Pancreas (tissue), 10 donors: ENCODE results near the gene ADGRA1. TPM values are rescaled to one million over a fixed set of nuclear protein-coding genes. Genes with fewer than 3 reads are reported as not detected.

ENCODE experiments used
- ATAC-seq, 4 donors: fragments of 200-7000 bp; cut with Tn5 transposase; one replicate each; pipeline versions ENCODE4 v1.8.0 to v1.9.1; 2020; ENCODE audit warnings: mild to moderate bottlenecking in 4 of 4, moderate library complexity in 4 of 4
- DNase-seq, 6 donors: peaks; one replicate each; pipeline ENCODE4 v3.0.0-alpha.2; 2020
- FAIRE-seq: peaks from 2 replicates; lab custom pipeline; 2012; peaks lifted over from hg19 to GRCh38; lab: Jason Lieb, UNC
- H3K27ac ChIP-seq, 4 donors: fragments of 200-600 bp; sonication (generic); 1 replicate in 3 of 4; 2 replicates in 1 of 4; pipeline versions ENCODE4 v1.5.0 to v1.8.0; 2020
- H3K27me3 ChIP-seq, 4 donors: fragments of 200-600 bp; one replicate each; pipeline ENCODE4 v1.8.0; 2021
- H3K36me3 ChIP-seq, 3 donors: fragments of 200-600 bp; sonication (generic) in 1 of 3; one replicate each; pipeline versions ENCODE4 v1.5.0 to v1.8.0; 2020 to 2021
- H3K4me1 ChIP-seq, 3 donors: fragments of 200-600 bp; one replicate each; pipeline ENCODE4 v1.8.0; 2021
- H3K4me3 ChIP-seq, 4 donors: fragments of 200-600 bp; sonication (generic) in 2 of 4; one replicate each; pipeline versions ENCODE4 v1.5.0 to v1.8.0; 2020 to 2021
- H3K9me3 ChIP-seq, 4 donors: fragments of 200-600 bp; one replicate each; pipeline ENCODE4 v1.8.0; 2021
- CTCF ChIP-seq, 4 donors: fragments of 200-600 bp; sonication (generic) in 3 of 4; IDR thresholded peaks; one replicate each; pipeline versions ENCODE4 v1.5.0 to v1.8.0; 2021; ENCODE audit warnings: antibody characterized with exemption in 4 of 4
- WGBS, 2 donors: extraction: QIAGEN DNeasy Blood & Tissue Kit; methylation state at CpG; one replicate each; pipeline ENCODE4 v1.1.7; 2013; 5-methylcytosine and 5-hydroxymethylcytosine counted together
- intact Hi-C, 3 donors: fragments of 100-400 bp; cut with DNase I; formaldehyde crosslinking; loops; one replicate each; pipeline versions ENCODE4 v1.11.1 to v1.14.2; 2022
- polyA plus RNA-seq, 2 donors: library from polyadenylated mRNA; stranded (reverse); fragments of 200-250 nt; gene quantifications; one replicate each; pipeline ENCODE4 v1.2.3, GENCODE V29; 2013
- total RNA-seq, 6 donors: library from RNA; stranded (reverse); fragmentation: NEBNext Ultra II Directional in 4 of 6; extraction: Animal tissue kit (Norgen Biotek cat#: 25700) in 4 of 6; gene quantifications; one replicate each; pipeline versions ENCODE4 v1.2.1 to v1.2.4, GENCODE V29; 2021 to 2023
- donor health status: healthy with polysubstance abuse.
- donor health status: DM: no; HTN: no; CAD: no; lungs with moderate emphysema.
- donor health status: DM: no; HTN: no; CAD: no.
- donor health status: control.
- donor health status: control.
- donor health status: Bipolar disorder and iron deficiency.
- donor health status: DM: yes; HTN: yes; CAD: no.
- donor health status: DM: no; HTN: no; CAD: no.
- donor health status: DM: no; HTN: no; CAD: no.
- donor health status: DM: yes; HTN: yes; CAD: no.

ADGRA1 gene
- total and polyA plus RNA-seq, 8 donors = 0.03 to 0.85 (median 0.12) TPM; not detected in 1

GRCh38 chr10:133088956-133089800 lies 1.5 kb downstream of the ADGRA1 start:
- Histone ChIP-seq H3K27ac (no peak overlapping the region), H3K36me3 (no peaks in the 10 kb centered on the region), H3K4me1 (no peaks in the 10 kb centered on the region), H3K9me3 (no peaks in the 10 kb centered on the region), H3K4me3 (no peak overlapping the region), H3K27me3 (peaks cover 0 to 23% (median 0%) of the 10 kb centered on the region in 4 donors)
- ATAC-seq (no peak), FAIRE-seq (no peak), DNase-seq (no peak)
- intact Hi-C loops = no loop called here
- 35 to 37% methylated on average over 42 to 46 of the region's 46 CpGs for WGBS, 2 donors
- no peak for TF ChIP-seq CTCF (IDR thresholded peaks at IDR 0.05)

GRCh38 chr10:133090101-133090500 lies 2.4 kb downstream of the ADGRA1 start:
- Histone ChIP-seq H3K9me3 (no peaks in the 10 kb centered on the region), H3K27me3 (peaks cover 0 to 23% (median 0%) of the 10 kb centered on the region in 4 donors), H3K36me3 (no peaks in the 10 kb centered on the region), H3K4me1 (no peaks in the 10 kb centered on the region), H3K27ac (no peak overlapping the region), H3K4me3 (no peak overlapping the region)
- intact Hi-C loops = no loop called here
- no peak for TF ChIP-seq CTCF (IDR thresholded peaks at IDR 0.05)
- WGBS, 2 donors = 40 to 61% methylated on average over 13 of the region's 13 CpGs
- ATAC-seq (no peak), FAIRE-seq (no peak), DNase-seq (peak in 1 of 6 donors; percentile 30)

- peaks cover 0 to 20% (median 0%) of the 10 kb centered on the region in 4 donors for H3K27me3 ChIP-seq
- H3K9me3 ChIP-seq = no peaks in the 10 kb centered on the region
- H3K4me1 ChIP-seq = no peaks in the 10 kb centered on the region
- no peak for TF ChIP-seq CTCF (IDR thresholded peaks at IDR 0.05)
- no peak for ATAC-seq
- peak in 1 of 6 donors; percentile 37 for DNase-seq
- no peak overlapping the region for H3K4me3 ChIP-seq
- no peak overlapping the region for H3K27ac ChIP-seq
- 44 to 60% methylated on average over 7 of the region's 7 CpGs for WGBS, 2 donors
- FAIRE-seq = no peak
- intact Hi-C loops = no loop called here
- no peaks in the 10 kb centered on the region for H3K36me3 ChIP-seq
Measured at GRCh38 chr10:133090654-133091053, 2.9 kb downstream of the ADGRA1 start.

- H3K4me1 ChIP-seq = no peaks in the 10 kb centered on the region
- H3K27ac ChIP-seq = no peak overlapping the region
- H3K9me3 ChIP-seq = no peaks in the 10 kb centered on the region
- FAIRE-seq = no peak
- no peak for TF ChIP-seq CTCF (IDR thresholded peaks at IDR 0.05)
- no peak overlapping the region for H3K4me3 ChIP-seq
- no peak for DNase-seq
- intact Hi-C loops = no loop called here
- ATAC-seq = no peak
- H3K27me3 ChIP-seq = peaks cover 0 to 14% (median 0%) of the 10 kb centered on the region in 4 donors
- H3K36me3 ChIP-seq = no peaks in the 10 kb centered on the region
- WGBS, 2 donors = 62 to 79% methylated on average over 10 of the region's 10 CpGs
Measured at GRCh38 chr10:133091316-133091715, 3.6 kb downstream of the ADGRA1 start.

GRCh38 chr10:133093291-133093690 lies 5.6 kb downstream of the ADGRA1 start:
- DNase-seq (no peak), ATAC-seq (no peak)

More at GRCh38 chr10:133093291-133093690, 5.6 kb downstream of the ADGRA1 start:
- Histone ChIP-seq H3K9me3 (no peaks in the 10 kb centered on the region), H3K36me3 (no peaks in the 10 kb centered on the region), H3K4me3 (no peak overlapping the region), H3K4me1 (no peaks in the 10 kb centered on the region), H3K27ac (no peak overlapping the region), H3K27me3 (peaks cover 0 to 17% (median 0%) of the 10 kb centered on the region in 4 donors)
- intact Hi-C loops = no loop called here
- TF ChIP-seq CTCF (IDR thresholded peaks at IDR 0.05) = no peak
- WGBS, 2 donors = 60 to 71% methylated on average over 15 of the region's 15 CpGs
- FAIRE-seq = no peak
